Smooth muscle cell (in vitro differentiated cells): Measurements from ENCODE around the gene COX6B2. TPM values are rescaled to one million over a fixed set of nuclear protein-coding genes. Genes with fewer than 3 reads are reported as not detected.

Experiments used
- DNase-seq: peaks from one replicate; lab custom pipeline; 2025; ENCODE audit not compliant: unreplicated experiment; lab: John Stamatoyannopoulos, UW
- H2AFZ ChIP-seq: fragments of 200-600 bp; sonication (generic); 2 replicates; pipeline ENCODE4 v1.6.0; 2016; ENCODE audit warnings: antibody characterized with exemption, low read depth, mild to moderate bottlenecking
- H3F3A ChIP-seq: fragments of 200-600 bp; sonication (generic); 2 replicates; pipeline ENCODE4 v1.6.0; 2017; ENCODE audit warnings: antibody characterized with exemption, low read depth
- H3K27ac ChIP-seq: fragments of 200-600 bp; sonication (generic); 2 replicates; pipeline ENCODE4 v1.5.1; 2016; ENCODE audit warnings: low read depth, mild to moderate bottlenecking
- H3K27me3 ChIP-seq: fragments of 200-600 bp; sonication (generic); 2 replicates; pipeline ENCODE4 v1.6.1; 2016; ENCODE audit warnings: low read depth, mild to moderate bottlenecking
- H3K36me3 ChIP-seq: fragments of 200-600 bp; sonication (generic); 2 replicates; pipeline ENCODE4 v1.5.1; 2016; ENCODE audit warnings: low read depth
- H3K4me1 ChIP-seq: fragments of 200-600 bp; sonication (generic); 2 replicates; pipeline ENCODE4 v1.5.1; 2016; ENCODE audit warnings: low read depth
- H3K4me2 ChIP-seq: fragments of 200-600 bp; sonication (generic); 2 replicates; pipeline ENCODE4 v1.6.0; 2016; ENCODE audit warnings: mild to moderate bottlenecking
- H3K4me3 ChIP-seq: fragments of 200-600 bp; sonication (generic); 2 replicates; pipeline ENCODE4 v1.5.1; 2016; ENCODE audit warnings: mild to moderate bottlenecking
- H3K79me2 ChIP-seq: fragments of 200-600 bp; sonication (generic); 2 replicates; pipeline ENCODE4 v1.6.0; 2016; ENCODE audit warnings: low read depth, mild to moderate bottlenecking
- H3K9ac ChIP-seq: fragments of 200-600 bp; sonication (generic); 2 replicates; pipeline ENCODE4 v1.6.0; 2016; ENCODE audit warnings: low read depth
- H3K9me3 ChIP-seq: fragments of 200-600 bp; sonication (generic); replicated peaks from 2 replicates; pipeline ENCODE4 v1.5.1; 2016; ENCODE audit warnings: low read depth
- H4K20me1 ChIP-seq: fragments of 200-600 bp; sonication (generic); 2 replicates; pipeline ENCODE4 v1.6.0; 2016; ENCODE audit warnings: low read depth
- CTCF ChIP-seq: fragments of 200-600 bp; sonication (generic); IDR thresholded peaks from 2 replicates; pipeline ENCODE4 v1.5.1; 2017; ENCODE audit warnings: borderline replicate concordance, mild to moderate bottlenecking, antibody characterized with exemption; ENCODE audit not compliant: insufficient read depth, poor library complexity, severe bottlenecking
- WGBS: methylation state at CpG from one replicate; pipeline ENCODE4 v1.1.7; 2016; ENCODE audit warnings: low lambda C conversion rate; 5-methylcytosine and 5-hydroxymethylcytosine counted together
- polyA plus RNA-seq: library from polyadenylated mRNA; unstranded; fragments of >200 nt; fragmentation: Nextera tagmentation; extraction: Ambion mirVana; gene quantifications from 2 replicates; pipeline ENCODE4 v1.2.1, GENCODE V29; 2016
- total RNA-seq: library from RNA; depleted of rRNA; stranded (reverse); fragments of >200 nt; gene quantifications from 2 replicates; pipeline ENCODE4 v1.2.3, GENCODE V29; 2014

The COX6B2 gene
- total and polyA plus RNA-seq, 2 experiments from 2014 or later: 0.18 to 1.7 TPM

- H3K27ac ChIP-seq: no peak overlapping the region
- no peak for DNase-seq
- no peaks in the 10 kb centered on the region for H3K9me3 ChIP-seq
- no peaks in the 10 kb centered on the region for H3K79me2 ChIP-seq
- H4K20me1 ChIP-seq: no peaks in the 10 kb centered on the region
- H3K4me2 ChIP-seq: no peak overlapping the region
- no peaks in the 10 kb centered on the region for H3K4me1 ChIP-seq
- H3F3A ChIP-seq: no peaks in the 10 kb centered on the region
- no peak overlapping the region for H3K4me3 ChIP-seq
- no peaks in the 10 kb centered on the region for H3K36me3 ChIP-seq
- H3K9ac ChIP-seq: no peak overlapping the region
- H2AFZ ChIP-seq: no peak overlapping the region
- 88% methylated on average over 7 of the region's 7 CpGs for WGBS
- TF ChIP-seq CTCF: no peak
- no peaks in the 10 kb centered on the region for H3K27me3 ChIP-seq
These were observed 44.0 kb downstream of the COX6B2 start for GRCh38 chr19:55310498-55310897.

- H4K20me1 ChIP-seq: no peaks in the 10 kb centered on the region
- H3K9me3 ChIP-seq: no peaks in the 10 kb centered on the region
- DNase-seq: no peak
- no peak overlapping the region for H2AFZ ChIP-seq
- H3K27ac ChIP-seq: no peak overlapping the region
- no peak overlapping the region for H3K4me3 ChIP-seq
- H3K4me1 ChIP-seq: no peaks in the 10 kb centered on the region
- no peak for TF ChIP-seq CTCF
- no peaks in the 10 kb centered on the region for H3K27me3 ChIP-seq
- no peak overlapping the region for H3K4me2 ChIP-seq
- no peaks in the 10 kb centered on the region for H3F3A ChIP-seq
- no peaks in the 10 kb centered on the region for H3K36me3 ChIP-seq
- 95% methylated on average over 5 of the region's 5 CpGs for WGBS
- H3K9ac ChIP-seq: no peak overlapping the region
- no peaks in the 10 kb centered on the region for H3K79me2 ChIP-seq
These were observed 45.1 kb downstream of the COX6B2 start for GRCh38 chr19:55309448-55309847.

GRCh38 chr19:55308281-55308680, 46.2 kb downstream of the COX6B2 start:
- Histone ChIP-seq H4K20me1 (no peaks in the 10 kb centered on the region), H3K27ac (no peak overlapping the region), H3F3A (no peaks in the 10 kb centered on the region), H3K4me1 (no peaks in the 10 kb centered on the region), H3K36me3 (no peaks in the 10 kb centered on the region), H3K79me2 (no peaks in the 10 kb centered on the region), H2AFZ (no peak overlapping the region), H3K27me3 (no peaks in the 10 kb centered on the region), H3K9ac (no peak overlapping the region), H3K4me3 (no peak overlapping the region), H3K4me2 (no peak overlapping the region), H3K9me3 (no peaks in the 10 kb centered on the region)
- TF ChIP-seq CTCF: no peak
- DNase-seq: no peak
- 97% methylated on average over 11 of the region's 11 CpGs for WGBS

GRCh38 chr19:55306712-55307111, 47.8 kb downstream of the COX6B2 start:
- no peak overlapping the region for H3K4me3 ChIP-seq
- H3K4me1 ChIP-seq: no peaks in the 10 kb centered on the region
- H2AFZ ChIP-seq: no peak overlapping the region
- H3K9me3 ChIP-seq: no peaks in the 10 kb centered on the region
- H3K79me2 ChIP-seq: no peaks in the 10 kb centered on the region
- H3K27ac ChIP-seq: no peak overlapping the region
- H3K4me2 ChIP-seq: no peak overlapping the region
- 94% methylated on average over 3 of the region's 3 CpGs for WGBS
- no peaks in the 10 kb centered on the region for H3K36me3 ChIP-seq
- H4K20me1 ChIP-seq: no peaks in the 10 kb centered on the region
- no peak overlapping the region for H3K9ac ChIP-seq
- no peaks in the 10 kb centered on the region for H3F3A ChIP-seq
- TF ChIP-seq CTCF: no peak
- H3K27me3 ChIP-seq: no peaks in the 10 kb centered on the region
- no peak for DNase-seq
